OCI-LY7 (cell line): Measurements from ENCODE around the gene EDEM2. TPM values are rescaled to one million over a fixed set of nuclear protein-coding genes. Genes with fewer than 3 reads are reported as not detected.

Source experiments
- BruUV-seq: library from RNA; stranded (reverse); fragments of 400-500 nt; replicated peaks from 2 replicates; lab custom pipeline; 2021; lab: Mats Ljungman, UMichigan
- CTCF ChIA-PET: fragments of 300-600 bp; sonication (Branson Sonifier 250); formaldehyde crosslinking; loops from one replicate; lab custom pipeline; 2022; ENCODE audit warnings: antibody characterized with exemption; ENCODE audit not compliant: unreplicated experiment; lab: Charles Lee
- POLR2A ChIA-PET: fragments of 300-600 bp; sonication (Branson Sonifier 250); formaldehyde crosslinking; loops from one replicate; lab custom pipeline; 2022; ENCODE audit warnings: antibody characterized with exemption; lab: Charles Lee
- DNase-seq: peaks from one replicate; pipeline ENCODE4 v3.0.0-alpha.2; 2015; ENCODE audit warnings: low spot score
- H2AFZ ChIP-seq: fragments of 200-600 bp; sonication (generic), shearing (Covaris generic); 2 replicates; pipeline ENCODE4 v1.6.1; 2014; ENCODE audit warnings: mild to moderate bottlenecking, antibody characterized with exemption, low read length, moderate library complexity
- H3K27ac ChIP-seq: fragments of 200-600 bp; sonication (generic); 2 replicates; pipeline ENCODE4 v1.5.1; 2014; ENCODE audit warnings: mixed run types, low read depth, mild to moderate bottlenecking, moderate library complexity, low read length, inconsistent platforms; ENCODE audit not compliant: poor library complexity, severe bottlenecking
- H3K36me3 ChIP-seq: fragments of 200-600 bp; sonication (generic); 2 replicates; pipeline ENCODE4 v1.6.1; 2014; ENCODE audit warnings: mild to moderate bottlenecking, antibody characterized with exemption, low read length, moderate library complexity, mixed read lengths; ENCODE audit not compliant: insufficient read depth
- H3K4me1 ChIP-seq: fragments of 200-600 bp; sonication (generic); 2 replicates; pipeline ENCODE4 v1.5.1; 2014; ENCODE audit warnings: mild to moderate bottlenecking, low read length; ENCODE audit not compliant: insufficient read depth, poor library complexity, severe bottlenecking
- H3K4me2 ChIP-seq: fragments of 200-600 bp; sonication (generic); 2 replicates; pipeline ENCODE4 v1.6.1; 2014; ENCODE audit warnings: mild to moderate bottlenecking, low read length
- H3K4me3 ChIP-seq: fragments of 200-600 bp; sonication (generic); 2 replicates; pipeline ENCODE4 v1.5.1; 2014; ENCODE audit warnings: mild to moderate bottlenecking, low read depth, low read length; ENCODE audit not compliant: poor library complexity, severe bottlenecking
- H3K79me2 ChIP-seq: fragments of 200-600 bp; sonication (generic); 2 replicates; pipeline ENCODE4 v1.6.1; 2016; ENCODE audit warnings: low read depth, mild to moderate bottlenecking, low read length, moderate library complexity, mixed read lengths; ENCODE audit not compliant: insufficient read depth
- H3K9me2 ChIP-seq: fragments of 200-600 bp; sonication (generic); 2 replicates; pipeline ENCODE4 v1.6.1; 2016; ENCODE audit warnings: mild to moderate bottlenecking, low read length, mixed read lengths; ENCODE audit not compliant: insufficient read depth
- H3K9me3 ChIP-seq: fragments of 200-600 bp; sonication (generic); 2 replicates; pipeline ENCODE4 v1.6.1; 2014; ENCODE audit warnings: mild to moderate bottlenecking, mixed run types, low read length, mixed read lengths
- H4K20me1 ChIP-seq: fragments of 200-600 bp; sonication (generic); 2 replicates; pipeline ENCODE4 v1.6.1; 2014; ENCODE audit warnings: mild to moderate bottlenecking, antibody characterized with exemption, low read length, moderate library complexity, mixed read lengths; ENCODE audit not compliant: insufficient read depth
- CTCF ChIP-seq: fragments of 200-600 bp; sonication (generic); conservative IDR thresholded peaks from 2 replicates; pipeline ENCODE4 v1.5.1; 2014; ENCODE audit warnings: mild to moderate bottlenecking, antibody characterized with exemption, low read length, moderate library complexity, mixed read lengths
- EZH2phosphoT487 ChIP-seq: fragments of 200-600 bp; sonication (generic); IDR thresholded peaks from 2 replicates; pipeline ENCODE4 v1.6.1; 2018; ENCODE audit warnings: low read depth, borderline replicate concordance, mild to moderate bottlenecking, mixed run types, antibody characterized with exemption, low read length, moderate library complexity, mixed read lengths
- intact Hi-C: fragments of 100-400 bp; cut with micrococcal nuclease; formaldehyde crosslinking; loops from one replicate; pipeline ENCODE4 v1.10.0; 2022; ENCODE audit not compliant: unreplicated experiment
- total RNA-seq, 2 experiments: library from RNA; depleted of rRNA in 1 of 2; stranded (reverse); fragments of >200 nt in 1 of 2; shearing (Covaris generic) in 1 of 2; gene quantifications; 2 replicates each; pipeline ENCODE4 v1.2.3, GENCODE V29; 2014 to 2022

Gene EDEM2
- total RNA-seq, 2 experiments from 2014 or later, result 19.1 to 23.0 TPM

GRCh38 chr20:35104685-35105295 is 42.3 kb downstream of the EDEM2 start:
- no peak for DNase-seq
- CTCF ChIA-PET, result no interaction called here
- no TSS peak for BruUV-seq
- H3K36me3 ChIP-seq, result no peaks in the 10 kb centered on the region
- no peaks in the 10 kb centered on the region for H4K20me1 ChIP-seq
- intact Hi-C loops, result no loop called here
- no peaks in the 10 kb centered on the region for H3K9me3 ChIP-seq
- TF ChIP-seq EZH2phosphoT487 (no peak), CTCF (no peak)
- H3K79me2 ChIP-seq, result no peaks in the 10 kb centered on the region
- POLR2A ChIA-PET, result interaction anchor here (0.6 kb wide), 1 partner anchor 20 kb away, joined by 6 read pairs; no protein-coding TSS in a partner anchor
- no peak overlapping the region for H3K4me2 ChIP-seq
- H3K9me2 ChIP-seq, result no peaks in the 10 kb centered on the region
- no peaks in the 10 kb centered on the region for H3K4me1 ChIP-seq
- H2AFZ ChIP-seq, result no peak overlapping the region
- no peak overlapping the region for H3K4me3 ChIP-seq
- H3K27ac ChIP-seq, result no peak overlapping the region

GRCh38 chr20:35101620-35102019 is 45.5 kb downstream of the EDEM2 start:
- ChIA-PET CTCF (no interaction called here), POLR2A (no interaction called here)
- Histone ChIP-seq H3K9me3 (no peaks in the 10 kb centered on the region), H2AFZ (no peak overlapping the region), H3K4me3 (no peak overlapping the region), H3K27ac (no peak overlapping the region), H3K4me2 (no peak overlapping the region), H3K36me3 (no peaks in the 10 kb centered on the region), H3K9me2 (no peaks in the 10 kb centered on the region), H3K79me2 (no peaks in the 10 kb centered on the region), H4K20me1 (no peaks in the 10 kb centered on the region), H3K4me1 (no peaks in the 10 kb centered on the region)
- BruUV-seq, result no TSS peak
- intact Hi-C loops, result no loop called here
- no peak for TF ChIP-seq EZH2phosphoT487
- no peak for TF ChIP-seq CTCF
- DNase-seq, result no peak

- Histone ChIP-seq H3K9me2 (no peaks in the 10 kb centered on the region), H3K27ac (no peak overlapping the region), H3K36me3 (peaks cover 17% of the 10 kb centered on the region; the same call in 1 of the 2 replicates), H4K20me1 (peaks cover 9% of the 10 kb centered on the region; the same call in 1 of the 2 replicates), H3K4me1 (peaks cover 18% of the 10 kb centered on the region), H3K4me3 (peak overlapping the region; percentile 100), H3K9me3 (no peaks in the 10 kb centered on the region), H2AFZ (peak overlapping the region; percentile 98), H3K4me2 (peak overlapping the region; percentile 64), H3K79me2 (peaks cover 34% of the 10 kb centered on the region)
- no TSS peak for BruUV-seq
- CTCF ChIA-PET, result no interaction called here
- intact Hi-C loops, result loop anchor here (10.0 kb wide), 1 partner anchor 139 kb away; the partner anchor contains the start of genes GSS and MYH7B
- DNase-seq, result no peak
- POLR2A ChIA-PET, result no interaction called here
- no peak for TF ChIP-seq CTCF
- TF ChIP-seq EZH2phosphoT487, result no peak
Measured at GRCh38 chr20:35093267-35093884, 53.8 kb downstream of the EDEM2 start.
